ENCODE measurements around the gene TBX21.

TBX21 gene

DNA sequence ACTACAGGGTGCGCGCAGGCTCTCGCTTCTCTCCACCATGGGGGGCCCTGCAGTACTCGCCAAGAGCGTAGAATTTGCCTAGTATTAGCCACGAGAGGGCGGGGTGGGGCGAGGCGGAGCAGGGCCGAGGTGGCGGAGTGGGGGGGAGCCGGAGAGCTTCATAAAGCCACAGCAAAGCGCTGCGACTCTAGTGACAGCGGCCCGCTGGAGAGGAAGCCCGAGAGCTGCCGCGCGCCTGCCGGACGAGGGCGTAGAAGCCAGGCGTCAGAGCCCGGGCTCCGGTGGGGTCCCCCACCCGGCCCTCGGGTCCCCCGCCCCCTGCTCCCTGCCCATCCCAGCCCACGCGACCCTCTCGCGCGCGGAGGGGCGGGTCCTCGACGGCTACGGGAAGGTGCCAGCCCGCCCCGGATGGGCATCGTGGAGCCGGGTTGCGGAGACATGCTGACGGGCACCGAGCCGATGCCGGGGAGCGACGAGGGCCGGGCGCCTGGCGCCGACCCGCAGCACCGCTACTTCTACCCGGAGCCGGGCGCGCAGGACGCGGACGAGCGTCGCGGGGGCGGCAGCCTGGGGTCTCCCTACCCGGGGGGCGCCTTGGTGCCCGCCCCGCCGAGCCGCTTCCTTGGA is at the start of gene TBX21:
TSS of gene TBX21 (plus strand) at position 190 of the 627 bp plus-strand sequence. CDS start at position 409, 219 bp downstream.
- DNase-seq (ENCODE audit: low read depth): no peak

DNA sequence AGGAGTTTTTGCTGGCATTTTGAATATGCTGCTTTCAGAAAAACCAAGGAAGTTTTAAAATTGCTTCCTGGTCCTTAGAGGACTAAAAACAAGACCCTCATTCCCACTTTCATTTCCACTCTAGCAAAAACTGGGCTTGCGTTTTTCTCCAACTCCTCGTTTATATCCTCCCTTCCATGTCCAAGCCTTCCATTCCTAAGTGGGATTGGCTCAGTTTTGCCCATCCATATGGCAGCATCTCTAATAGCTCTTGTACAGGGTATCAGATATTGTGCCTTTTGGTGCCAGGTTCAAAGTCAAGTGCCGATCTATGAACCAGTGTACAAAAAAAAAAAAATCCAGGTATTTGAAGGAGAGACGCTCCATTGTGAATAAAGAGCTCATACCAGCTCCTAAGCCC is 49.0 kb upstream of the TBX21 start:
- no peak for DNase-seq (ENCODE audit: low read depth)

DNA sequence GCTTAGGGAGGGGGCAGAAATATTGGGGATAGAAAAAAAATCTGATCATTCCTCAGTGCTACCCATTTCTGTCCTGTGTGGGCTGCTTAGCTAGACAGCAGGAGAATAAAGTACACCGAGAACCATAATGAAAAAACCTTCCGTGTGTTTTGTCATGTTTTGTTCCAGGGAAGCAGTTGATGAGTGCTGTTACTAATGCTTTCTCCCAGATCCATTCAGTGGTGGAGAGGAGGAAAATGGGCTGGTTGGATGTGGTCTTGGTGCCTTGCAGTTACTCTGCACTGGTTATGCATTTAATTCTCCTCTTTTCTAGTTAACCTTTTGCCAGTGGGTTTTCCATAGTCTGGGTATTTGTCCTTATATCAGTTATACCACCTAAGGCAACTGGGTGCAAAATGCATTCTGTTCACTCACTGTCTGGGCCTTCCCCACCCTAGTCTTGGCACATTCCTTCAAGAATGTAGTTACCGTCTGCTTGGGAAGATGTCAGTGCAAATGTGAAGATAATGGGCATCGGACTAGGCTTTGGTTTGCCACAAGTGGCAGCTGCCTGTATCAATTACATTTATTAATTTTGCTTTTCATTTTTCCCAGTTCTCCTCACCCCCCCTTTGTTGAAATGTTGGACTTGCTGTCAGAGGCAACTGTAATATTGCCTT is 48.4 kb upstream of the TBX21 start:
- no peak for DNase-seq (ENCODE audit: low read depth)

GRCh38 chr17:47685556-47686275 is 47.3 kb upstream of the TBX21 start:
- no peak for DNase-seq (ENCODE audit: low read depth)

GRCh38 chr17:47686276-47686635 is 46.8 kb upstream of the TBX21 start:
- no peak for DNase-seq (ENCODE audit: low read depth)

GRCh38 chr17:47686664-47687327 is 46.2 kb upstream of the TBX21 start:
- DNase-seq (ENCODE audit: low read depth): no peak

DNA sequence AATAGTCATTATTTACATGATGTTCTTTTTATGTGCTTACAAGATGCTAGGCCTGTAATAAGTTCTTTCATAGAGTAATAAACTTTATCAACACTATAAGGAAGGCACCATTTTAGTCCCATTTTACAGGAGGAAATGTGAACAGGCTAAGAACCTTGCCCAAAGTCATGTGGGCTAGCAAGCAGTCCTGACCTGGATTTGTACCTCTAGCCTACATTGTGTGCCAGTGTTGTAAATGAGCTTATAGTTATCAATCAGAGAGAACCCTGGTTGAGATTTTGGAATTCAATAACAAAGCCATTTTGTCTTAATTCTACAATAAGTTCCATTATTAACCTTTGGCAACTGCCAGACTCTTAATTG is 45.7 kb upstream of the TBX21 start:
- DNase-seq (ENCODE audit: low read depth): no peak

GRCh38 chr17:47687748-47688147 is 45.3 kb upstream of the TBX21 start:
- no peak for DNase-seq (ENCODE audit: low read depth)

- no peak for DNase-seq (ENCODE audit: low read depth)
Observed at GRCh38 chr17:47690121-47690520, 42.9 kb upstream of the TBX21 start.

DNA sequence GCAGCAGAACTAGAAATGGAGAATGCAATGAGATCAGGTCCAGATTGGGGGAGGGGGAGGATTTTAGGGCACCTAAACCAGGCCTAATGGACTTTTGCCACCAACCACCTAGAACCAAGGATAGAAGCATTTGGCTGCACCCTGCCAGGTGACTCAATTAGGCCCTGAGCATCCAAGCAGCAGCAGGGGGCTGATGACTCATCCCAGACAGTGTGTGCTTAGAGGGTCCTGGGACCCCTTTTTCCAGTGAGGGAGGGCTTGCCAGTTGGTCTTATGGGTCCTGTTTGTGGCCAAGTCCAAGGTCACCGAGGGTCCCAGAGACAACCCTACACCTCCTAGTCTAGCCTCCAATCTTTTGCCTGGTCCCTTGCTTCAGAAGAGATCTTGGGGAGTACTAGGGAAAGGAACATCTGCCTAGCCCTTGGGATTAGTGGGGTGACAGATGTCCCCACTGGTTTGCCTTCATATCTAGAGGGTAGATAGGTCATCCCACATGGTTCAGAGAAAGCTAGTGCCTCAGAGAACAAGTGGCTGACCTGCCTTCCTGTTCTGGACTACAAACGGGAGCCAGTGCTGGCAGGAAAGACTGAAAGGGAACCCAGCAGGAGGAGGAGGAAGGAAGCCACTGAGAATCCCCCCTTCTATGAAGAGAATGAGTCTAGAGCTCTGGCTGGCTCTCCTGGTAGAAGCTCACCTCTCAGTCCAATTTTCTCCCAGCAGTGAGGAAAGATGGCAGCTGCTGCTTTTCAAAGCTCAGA is 40.7 kb upstream of the TBX21 start:
- no peak for DNase-seq (ENCODE audit: low read depth)

- DNase-seq (ENCODE audit: low read depth): no peak
Observed at GRCh38 chr17:47692895-47693730, 39.9 kb upstream of the TBX21 start.

DNA sequence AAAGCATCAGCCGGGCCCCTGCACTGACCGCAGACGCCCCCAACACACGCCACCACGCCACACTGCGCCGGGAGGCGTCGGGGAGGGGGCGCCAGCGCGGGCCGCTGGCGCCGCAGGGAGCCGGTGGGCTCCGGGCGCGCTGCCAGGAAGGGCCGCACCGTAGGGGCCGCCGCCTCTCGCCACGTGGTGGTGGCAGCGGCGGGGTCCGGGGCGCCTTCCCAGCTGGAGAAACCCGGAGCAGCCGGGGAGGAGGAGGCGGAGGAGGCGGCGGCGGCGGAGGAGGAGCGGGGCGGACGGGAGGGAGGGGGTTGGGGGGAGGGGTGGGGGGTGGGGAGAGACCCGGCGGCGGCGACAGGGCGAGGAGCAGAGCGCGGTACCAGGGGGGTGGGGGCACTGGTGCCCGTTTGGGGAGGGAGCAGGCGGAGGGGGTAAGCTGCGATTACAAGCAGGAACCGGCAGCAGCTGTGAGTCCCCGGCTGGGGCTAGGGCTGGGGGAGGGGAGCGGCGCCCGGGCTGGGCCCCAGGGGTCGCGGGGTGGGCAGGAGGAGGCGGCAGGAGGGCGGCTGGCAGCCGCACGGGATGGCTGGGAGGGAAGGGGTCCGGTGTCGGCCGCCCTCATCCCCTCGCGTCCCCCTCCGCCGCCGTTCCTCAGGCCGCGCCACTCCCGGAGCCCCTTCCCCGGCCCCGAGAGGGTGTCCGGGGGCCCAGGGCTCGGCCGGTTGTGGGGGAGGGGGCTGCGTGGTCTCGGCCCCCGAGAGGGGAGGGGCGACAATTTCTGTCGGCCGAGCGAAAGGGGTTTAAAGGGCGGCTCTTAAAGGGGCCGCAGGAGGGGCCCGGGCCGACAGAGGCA is 39.1 kb upstream of the TBX21 start, which contains the start of gene TBKBP1:
TSS of gene TBKBP1 (plus strand) at position 431 of the 850 bp plus-strand sequence. CDS start 1,952 bp downstream, outside the sequence.
- DNase-seq (ENCODE audit: low read depth): no peak

GRCh38 chr17:47694581-47695428 is 38.2 kb upstream of the TBX21 start:
- DNase-seq (ENCODE audit: low read depth): no peak

GRCh38 chr17:47695429-47696376 is 37.3 kb upstream of the TBX21 start:
- no peak for DNase-seq (ENCODE audit: low read depth)

- no peak for DNase-seq (ENCODE audit: low read depth)
Observed at GRCh38 chr17:47696717-47697642, 36.1 kb upstream of the TBX21 start.

DNA sequence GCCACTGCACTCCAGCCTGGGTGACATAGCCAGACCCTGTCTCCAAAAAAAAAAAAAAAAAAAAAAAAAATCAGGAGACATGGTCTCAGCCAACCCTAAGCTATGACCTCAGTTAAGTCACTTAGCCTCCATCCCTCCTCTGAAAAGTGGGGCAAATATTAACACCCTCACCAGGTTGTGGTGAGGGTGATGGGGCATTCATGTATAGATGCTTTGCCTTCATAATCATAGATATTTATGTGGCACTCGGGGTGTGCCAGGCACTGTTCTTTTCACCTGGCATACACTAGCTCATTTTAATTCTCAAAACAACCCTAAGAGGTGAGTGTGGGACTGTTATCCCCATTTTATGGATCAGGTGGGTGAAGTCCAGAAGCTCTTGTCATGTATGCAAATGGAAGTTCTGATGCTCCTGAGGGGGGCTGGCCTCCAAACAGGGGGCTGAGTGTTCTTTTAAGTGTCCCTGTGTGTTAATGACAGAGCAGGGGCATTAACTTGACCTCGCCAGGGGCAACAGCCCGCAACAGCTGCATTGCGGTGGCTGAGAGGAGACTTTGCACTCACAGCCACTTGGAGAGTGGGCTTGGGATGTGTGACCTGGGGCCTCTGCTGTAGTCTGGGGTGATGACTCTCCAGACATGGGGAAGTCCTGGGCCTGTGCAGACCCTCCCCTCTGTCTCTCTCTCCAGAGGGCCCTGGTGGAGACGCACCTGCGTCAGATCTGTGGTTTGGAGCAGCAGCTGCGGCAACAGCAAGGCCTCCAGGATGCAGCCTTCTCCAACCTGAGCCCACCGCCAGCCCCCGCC is 34.9 kb upstream of the TBX21 start:
- DNase-seq (ENCODE audit: low read depth): no peak
